Fibroblast of lung (primary cell): ENCODE data around the gene PHEX. TPM values are rescaled to one million over a fixed set of nuclear protein-coding genes. Genes with fewer than 3 reads are reported as not detected.

Experiments used
- DNase-seq, 2 donors: peaks; one replicate each; pipeline versions ENCODE4 v3.0.0 to v3.0.0-alpha.2; 2010; ENCODE audit warnings: low read depth in 2 of 2
- H2AFZ ChIP-seq: 2 replicates; pipeline ENCODE4 v1.5.1; 2012; ENCODE audit warnings: low read length, control low read depth, inconsistent platforms
- H3K27ac ChIP-seq: 2 replicates; pipeline ENCODE4 v1.5.1; 2011; ENCODE audit warnings: low read length, control low read depth; ENCODE audit not compliant: insufficient read depth
- H3K27me3 ChIP-seq: 2 replicates; pipeline ENCODE4 v1.5.1; 2011; ENCODE audit warnings: mild to moderate bottlenecking, low read length; ENCODE audit not compliant: control insufficient read depth, insufficient read depth
- H3K36me3 ChIP-seq: 2 replicates; pipeline ENCODE4 v1.5.1; 2011; ENCODE audit warnings: low read length; ENCODE audit not compliant: control insufficient read depth, insufficient read depth
- H3K4me1 ChIP-seq: 2 replicates; pipeline ENCODE4 v1.5.1; 2011; ENCODE audit warnings: low read length; ENCODE audit not compliant: control insufficient read depth, insufficient read depth; ENCODE audit errors: extremely low read depth
- H3K4me2 ChIP-seq: 2 replicates; pipeline ENCODE4 v1.5.1; 2011; ENCODE audit warnings: low read length, control low read depth; ENCODE audit not compliant: insufficient read depth; ENCODE audit errors: extremely low read depth
- H3K4me3 ChIP-seq, 4 experiments: fragments of 200-600 bp in 1 of 4; sonication (generic) in 1 of 4; replicated peaks in 1 of 4; 2 replicates each; pipeline ENCODE4 v1.5.1; 2011 to 2016; ENCODE audit warnings: low read length in 4 of 4, low read depth in 3 of 4, mild to moderate bottlenecking in 3 of 4, control low read depth in 2 of 4, inconsistent platforms in 1 of 4, mixed read lengths in 1 of 4; ENCODE audit not compliant: insufficient read depth in 1 of 4; ENCODE audit errors: control extremely low read depth in 1 of 4
- H3K79me2 ChIP-seq: 2 replicates; pipeline ENCODE4 v1.5.1; 2012; ENCODE audit warnings: mild to moderate bottlenecking, low read length, inconsistent platforms; ENCODE audit not compliant: control insufficient read depth, insufficient read depth
- H3K9ac ChIP-seq: 2 replicates; pipeline ENCODE4 v1.5.1; 2011; ENCODE audit warnings: mild to moderate bottlenecking, low read length, control low read depth; ENCODE audit not compliant: insufficient read depth
- H3K9me3 ChIP-seq: 2 replicates; pipeline ENCODE4 v1.5.1; 2012; ENCODE audit warnings: low read depth, low read length; ENCODE audit not compliant: control insufficient read depth, insufficient read depth
- H4K20me1 ChIP-seq: 2 replicates; pipeline ENCODE4 v1.5.1; 2011; ENCODE audit warnings: low read length; ENCODE audit not compliant: control insufficient read depth, insufficient read depth; ENCODE audit errors: extremely low read depth
- EZH2 ChIP-seq: IDR thresholded peaks from 2 replicates; pipeline ENCODE4 v1.5.1; 2012; ENCODE audit warnings: low read length, control low read depth, mild to moderate bottlenecking; ENCODE audit errors: missing control alignments
- polyA plus RNA-seq, 2 donors: library from polyadenylated mRNA; depleted of rRNA in 1 of 2; stranded (reverse) in 1 of 2; unstranded in 1 of 2; fragments of >200 nt; gene quantifications; 2 replicates each; pipeline ENCODE4 v1.2.1, GENCODE V29; 2011 to 2012; ENCODE audit warnings: missing spikeins in 1 of 2
- total RNA-seq: library from RNA; depleted of rRNA; stranded (reverse); fragments of >200 nt; gene quantifications from 2 replicates; pipeline ENCODE4 v1.2.1, GENCODE V29; 2014
- TF ChIP-seq, protein P1 (sequence below), 2 donors: IDR thresholded peaks in 1 of 2; conservative IDR thresholded peaks in 1 of 2; 1 replicate in 1 of 2; 2 replicates in 1 of 2; pipeline ENCODE4 v1.5.1; 2011 to 2012; ENCODE audit warnings: low read length in 2 of 2, control low read depth in 1 of 2, inconsistent platforms in 1 of 2, low read depth in 1 of 2, mild to moderate bottlenecking in 1 of 2

Gene PHEX
- total and polyA plus RNA-seq, 2 donors (not counting 1 experiment from before 2014, with no cell fraction given): 1.2 to 1.7 TPM

- TF ChIP-seq, protein P1, sequence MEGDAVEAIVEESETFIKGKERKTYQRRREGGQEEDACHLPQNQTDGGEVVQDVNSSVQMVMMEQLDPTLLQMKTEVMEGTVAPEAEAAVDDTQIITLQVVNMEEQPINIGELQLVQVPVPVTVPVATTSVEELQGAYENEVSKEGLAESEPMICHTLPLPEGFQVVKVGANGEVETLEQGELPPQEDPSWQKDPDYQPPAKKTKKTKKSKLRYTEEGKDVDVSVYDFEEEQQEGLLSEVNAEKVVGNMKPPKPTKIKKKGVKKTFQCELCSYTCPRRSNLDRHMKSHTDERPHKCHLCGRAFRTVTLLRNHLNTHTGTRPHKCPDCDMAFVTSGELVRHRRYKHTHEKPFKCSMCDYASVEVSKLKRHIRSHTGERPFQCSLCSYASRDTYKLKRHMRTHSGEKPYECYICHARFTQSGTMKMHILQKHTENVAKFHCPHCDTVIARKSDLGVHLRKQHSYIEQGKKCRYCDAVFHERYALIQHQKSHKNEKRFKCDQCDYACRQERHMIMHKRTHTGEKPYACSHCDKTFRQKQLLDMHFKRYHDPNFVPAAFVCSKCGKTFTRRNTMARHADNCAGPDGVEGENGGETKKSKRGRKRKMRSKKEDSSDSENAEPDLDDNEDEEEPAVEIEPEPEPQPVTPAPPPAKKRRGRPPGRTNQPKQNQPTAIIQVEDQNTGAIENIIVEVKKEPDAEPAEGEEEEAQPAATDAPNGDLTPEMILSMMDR (conservative IDR thresholded peaks at IDR 0.05 in 1 of 2, IDR thresholded peaks at IDR 0.05 in 1 of 2; ENCODE audit: low read depth in 1 of 2, low read length in 2 of 2): no peak
- no peak for TF ChIP-seq EZH2
- H3K36me3 ChIP-seq: no peaks in the 10 kb centered on the region
- H3K4me2 ChIP-seq: no peak overlapping the region
These were observed 42.7 kb upstream of the PHEX start for GRCh38 chrX:21989384-21989783.

GRCh38 chrX:21990832-21991231 lies 41.3 kb upstream of the PHEX start:
- no peak overlapping the region for H3K4me2 ChIP-seq
- no peak overlapping the region for H2AFZ ChIP-seq
- TF ChIP-seq, protein P1 (conservative IDR thresholded peaks at IDR 0.05 in 1 of 2, IDR thresholded peaks at IDR 0.05 in 1 of 2; ENCODE audit: low read depth in 1 of 2, low read length in 2 of 2): no peak
- no peak for TF ChIP-seq EZH2
- H3K27me3 ChIP-seq: no peaks in the 10 kb centered on the region
- no peak overlapping the region for H3K27ac ChIP-seq
- no peak overlapping the region for H3K4me3 ChIP-seq
- DNase-seq: peak in 1 of 2 donors; percentile 24
- H3K36me3 ChIP-seq: no peaks in the 10 kb centered on the region
- no peaks in the 10 kb centered on the region for H4K20me1 ChIP-seq
- H3K9me3 ChIP-seq: no peaks in the 10 kb centered on the region
- H3K4me1 ChIP-seq: no peaks in the 10 kb centered on the region
- H3K79me2 ChIP-seq: no peaks in the 10 kb centered on the region
- no peak overlapping the region for H3K9ac ChIP-seq

More at GRCh38 chrX:21989384-21989783, 42.7 kb upstream of the PHEX start:
- H3K9me3 ChIP-seq: no peaks in the 10 kb centered on the region
- no peak overlapping the region for H2AFZ ChIP-seq
- H3K27me3 ChIP-seq: no peaks in the 10 kb centered on the region
- H4K20me1 ChIP-seq: no peaks in the 10 kb centered on the region
- no peak overlapping the region for H3K9ac ChIP-seq
- DNase-seq: no peak
- H3K27ac ChIP-seq: no peak overlapping the region
- no peaks in the 10 kb centered on the region for H3K4me1 ChIP-seq
- H3K4me3 ChIP-seq: no peak overlapping the region
- H3K79me2 ChIP-seq: no peaks in the 10 kb centered on the region

DNA sequence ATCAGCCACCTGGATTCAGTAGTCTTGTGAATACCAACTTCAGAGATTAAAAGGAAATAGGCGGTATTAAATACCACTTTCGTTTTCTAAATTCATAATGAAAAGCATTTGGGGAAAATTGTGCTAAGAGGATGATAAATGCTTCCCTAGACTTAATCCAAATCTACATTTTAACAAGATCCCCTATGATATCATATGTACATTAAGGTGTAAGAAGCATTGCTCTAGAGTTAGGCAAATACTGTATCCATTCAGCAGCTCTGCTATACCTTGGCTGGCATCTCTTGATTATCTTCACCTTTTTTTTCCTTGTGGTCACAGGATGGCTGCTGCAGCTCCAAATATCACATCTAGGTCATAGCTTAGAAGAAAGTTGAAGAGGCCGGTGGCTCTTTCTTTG lies 40.6 kb upstream of the PHEX start:
- TF ChIP-seq, protein P1 (conservative IDR thresholded peaks at IDR 0.05 in 1 of 2, IDR thresholded peaks at IDR 0.05 in 1 of 2; ENCODE audit: low read depth in 1 of 2, low read length in 2 of 2): no peak
- TF ChIP-seq EZH2: no peak
- Histone ChIP-seq H3K9me3 (no peaks in the 10 kb centered on the region), H3K27me3 (no peaks in the 10 kb centered on the region), H3K36me3 (no peaks in the 10 kb centered on the region), H3K27ac (no peak overlapping the region), H4K20me1 (no peaks in the 10 kb centered on the region), H3K9ac (no peak overlapping the region), H3K4me2 (no peak overlapping the region), H3K79me2 (no peaks in the 10 kb centered on the region), H3K4me1 (no peaks in the 10 kb centered on the region), H3K4me3 (no peak overlapping the region), H2AFZ (no peak overlapping the region)
- DNase-seq: no peak
